GM06990 (cell line): Measurements from ENCODE around the gene BANP.
A peak's percentile ranks its signal among the peaks of the same experiment; 100 is the strongest.

ENCODE experiments used
- DNase-seq: peaks from one replicate; pipeline ENCODE4 v3.0.0-alpha.2; 2011; ENCODE audit not compliant: insufficient read length; ENCODE audit errors: extremely low read depth
- H3K27me3 ChIP-seq: replicated peaks from 2 replicates; pipeline ENCODE4 v1.6.0; 2011; ENCODE audit warnings: low read length; ENCODE audit not compliant: control insufficient read depth, insufficient read depth
- H3K36me3 ChIP-seq: 2 replicates; pipeline ENCODE4 v1.5.1; 2011; ENCODE audit warnings: low read length; ENCODE audit not compliant: control insufficient read depth, insufficient read depth
- H3K4me3 ChIP-seq: replicated peaks from 2 replicates; pipeline ENCODE4 v1.5.1; 2011; ENCODE audit warnings: low read depth, mild to moderate bottlenecking, control low read depth, low read length
- CTCF ChIP-seq: IDR thresholded peaks from 2 replicates; pipeline ENCODE4 v1.5.1; 2011; ENCODE audit warnings: low read length, control low read depth, mild to moderate bottlenecking, inconsistent platforms; ENCODE audit not compliant: insufficient read depth, poor library complexity, severe bottlenecking

Gene BANP

GRCh38 chr16:88069397-88070168, 118.3 kb downstream of the BANP start:
- no peak for TF ChIP-seq CTCF
- Histone ChIP-seq H3K27me3 (no peaks in the 10 kb centered on the region), H3K4me3 (no peak overlapping the region), H3K36me3 (peaks cover 6% of the 10 kb centered on the region)
- DNase-seq: peak; percentile 83

- TF ChIP-seq CTCF: no peak
- peaks cover 6% of the 10 kb centered on the region for H3K36me3 ChIP-seq
- no peaks in the 10 kb centered on the region for H3K27me3 ChIP-seq
- H3K4me3 ChIP-seq: no peak overlapping the region
- no peak for DNase-seq
Observed at GRCh38 chr16:88070341-88070740, 119.1 kb downstream of the BANP start.

- Histone ChIP-seq H3K4me3 (no peak overlapping the region), H3K36me3 (peaks cover 6% of the 10 kb centered on the region), H3K27me3 (no peaks in the 10 kb centered on the region)
- DNase-seq: no peak
- TF ChIP-seq CTCF: no peak
Observed at GRCh38 chr16:88070989-88071625, 119.9 kb downstream of the BANP start.

- H3K4me3 ChIP-seq: no peak overlapping the region
- H3K36me3 ChIP-seq: peaks cover 6% of the 10 kb centered on the region
- DNase-seq: no peak
- no peaks in the 10 kb centered on the region for H3K27me3 ChIP-seq
- TF ChIP-seq CTCF: no peak
Observed at GRCh38 chr16:88071908-88072307, 120.7 kb downstream of the BANP start.

GRCh38 chr16:88072571-88073001, 121.4 kb downstream of the BANP start:
- no peak for DNase-seq
- H3K4me3 ChIP-seq: no peak overlapping the region
- TF ChIP-seq CTCF: no peak
- no peaks in the 10 kb centered on the region for H3K27me3 ChIP-seq
- H3K36me3 ChIP-seq: peaks cover 6% of the 10 kb centered on the region
